ENCODE data around the gene LRRC74B. TPM values are rescaled to one million over a fixed set of nuclear protein-coding genes. Genes with fewer than 3 reads are reported as not detected.
A peak's percentile ranks its signal among the peaks of the same experiment; 100 is the strongest.

The LRRC74B gene
- total and polyA plus RNA-seq, 3 donors from 2014 or later, result 3.0 to 8.7 (median 5.4) TPM

DNA sequence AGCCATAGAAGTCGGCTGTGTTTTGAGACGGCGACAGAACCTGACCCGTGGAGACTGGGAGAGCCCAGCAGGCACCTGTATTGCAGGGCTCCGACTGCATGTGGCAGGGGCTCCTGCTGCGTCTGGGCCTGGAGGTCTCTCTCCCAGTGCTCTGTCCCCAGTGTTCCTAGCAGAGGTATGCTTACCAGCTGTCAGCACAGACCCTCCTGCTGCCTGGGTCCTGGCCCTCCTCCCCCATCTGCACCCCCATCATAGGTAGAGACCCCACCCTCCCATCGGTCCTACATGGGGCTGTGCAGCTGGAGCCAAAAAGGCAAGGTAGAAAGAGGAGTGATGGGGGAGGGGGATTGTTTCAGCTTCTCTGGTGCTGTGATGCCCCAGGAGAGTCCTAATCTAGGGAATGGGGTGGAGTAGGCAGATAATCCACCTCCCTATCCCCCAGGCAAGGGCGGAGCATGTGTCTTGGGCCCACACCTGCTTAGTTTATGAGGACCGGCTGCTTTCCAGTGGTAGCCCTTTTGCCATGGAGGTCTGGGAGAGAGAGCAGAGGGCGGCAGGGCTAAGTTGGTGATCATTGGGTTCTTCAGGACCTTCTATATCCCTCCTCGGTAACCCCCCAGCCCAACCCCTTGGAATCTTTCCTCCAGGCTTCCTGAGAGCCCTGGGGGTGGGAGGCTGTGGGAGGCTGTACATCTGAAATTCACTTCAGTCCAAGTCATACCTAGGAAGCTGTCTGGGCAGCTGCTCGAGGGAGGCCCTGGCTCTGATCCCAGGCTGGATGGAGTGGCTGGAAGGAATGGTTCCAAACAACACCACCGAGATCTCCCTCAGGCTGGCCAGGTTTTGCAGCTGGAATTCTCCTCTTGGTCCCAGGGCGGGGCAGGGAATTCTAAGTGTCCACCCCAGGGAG is 18.7 kb upstream of the LRRC74B start:
- no peak for TF ChIP-seq CTCF (IDR thresholded peaks at IDR 0.05)
- no peak for TF ChIP-seq POLR2A (IDR thresholded peaks at IDR 0.05)
- Histone ChIP-seq H3K4me3 (no peak overlapping the region), H3K9me3 (no peaks in the 10 kb centered on the region), H3K27ac (no peak overlapping the region), H3K36me3 (ENCODE audit: low read depth, missing control alignments) (no peaks in the 10 kb centered on the region), H3K27me3 (no peaks in the 10 kb centered on the region), H3K4me1 (peaks cover 27% of the 10 kb centered on the region)
- DNase-seq, result peak; percentile 68
- intact Hi-C loops (cut with DNase I; ENCODE audit: low total_unique reads), result no loop called here
- WGBS, 2 donors, result 66 to 75% methylated on average over 8 to 14 of the region's 14 CpGs

GRCh38 chr22:21028277-21029251 is 17.2 kb upstream of the LRRC74B start:
- H3K4me3 ChIP-seq, result no peak overlapping the region
- no peak overlapping the region for H3K27ac ChIP-seq
- intact Hi-C loops (cut with DNase I; ENCODE audit: low total_unique reads), result no loop called here
- no peaks in the 10 kb centered on the region for H3K27me3 ChIP-seq
- no peaks in the 10 kb centered on the region for H3K9me3 ChIP-seq
- 93 to 98% methylated on average over 8 to 13 of the region's 13 CpGs for WGBS, 2 donors
- peaks cover 27% of the 10 kb centered on the region for H3K4me1 ChIP-seq
- DNase-seq, result no peak
- no peaks in the 10 kb centered on the region for H3K36me3 ChIP-seq (ENCODE audit: low read depth, missing control alignments)
- TF ChIP-seq CTCF (IDR thresholded peaks at IDR 0.05) (no peak), POLR2A (IDR thresholded peaks at IDR 0.05) (no peak)

- 69 to 83% methylated on average over 11 to 12 of the region's 12 CpGs for WGBS, 2 donors
These were observed 16.2 kb upstream of the LRRC74B start for GRCh38 chr22:21029486-21030025.

GRCh38 chr22:21030032-21030431 is 15.7 kb upstream of the LRRC74B start:
- intact Hi-C loops (cut with DNase I; ENCODE audit: low total_unique reads), result no loop called here
- H3K27ac ChIP-seq, result no peak overlapping the region
- no peak overlapping the region for H3K4me3 ChIP-seq
- TF ChIP-seq CTCF (IDR thresholded peaks at IDR 0.05) (no peak), POLR2A (IDR thresholded peaks at IDR 0.05) (no peak)
- H3K4me1 ChIP-seq, result peaks cover 27% of the 10 kb centered on the region
- no peaks in the 10 kb centered on the region for H3K27me3 ChIP-seq
- WGBS, 2 donors, result 91 to 94% methylated on average over 12 to 15 of the region's 15 CpGs
- H3K9me3 ChIP-seq, result no peaks in the 10 kb centered on the region
- H3K36me3 ChIP-seq (ENCODE audit: low read depth, missing control alignments), result no peaks in the 10 kb centered on the region
- DNase-seq, result no peak

More at GRCh38 chr22:21029486-21030025, 16.2 kb upstream of the LRRC74B start:
- peaks cover 27% of the 10 kb centered on the region for H3K4me1 ChIP-seq
- H3K36me3 ChIP-seq (ENCODE audit: low read depth, missing control alignments), result no peaks in the 10 kb centered on the region
- DNase-seq, result no peak
- TF ChIP-seq CTCF (IDR thresholded peaks at IDR 0.05) (no peak), POLR2A (IDR thresholded peaks at IDR 0.05) (no peak)
- H3K27me3 ChIP-seq, result no peaks in the 10 kb centered on the region
- H3K4me3 ChIP-seq, result no peak overlapping the region
- no peaks in the 10 kb centered on the region for H3K9me3 ChIP-seq
- intact Hi-C loops (cut with DNase I; ENCODE audit: low total_unique reads), result no loop called here
- no peak overlapping the region for H3K27ac ChIP-seq
